Lung (tissue), 12 donors: ENCODE data around the gene FAM83F. TPM values are rescaled to one million over a fixed set of nuclear protein-coding genes. Genes with fewer than 3 reads are reported as not detected.

Experiments
- ATAC-seq: fragments of 200-7000 bp; cut with Tn5 transposase; one replicate; pipeline ENCODE4 v1.9.1; 2020; ENCODE audit warnings: moderate number of reproducible peaks; ENCODE audit not compliant: insufficient read depth, low FRiP score
- DNase-seq, 3 donors: peaks; one replicate each; pipeline ENCODE4 v3.0.0-alpha.2; 2013 to 2017
- H3K27ac ChIP-seq, 2 donors: one replicate each; pipeline ENCODE4 v1.5.1; 2013; ENCODE audit warnings: mild to moderate bottlenecking in 2 of 2, moderate library complexity in 2 of 2, control low read depth in 1 of 2, inconsistent platforms in 1 of 2, low read depth in 1 of 2, low read length in 1 of 2
- H3K27me3 ChIP-seq, 3 donors: one replicate each; pipeline ENCODE4 v1.5.1; 2013; ENCODE audit warnings: low read length in 2 of 3; ENCODE audit not compliant: control insufficient read depth in 3 of 3, insufficient read depth in 3 of 3
- H3K36me3 ChIP-seq, 4 donors: one replicate each; pipeline ENCODE4 v1.5.1; 2013; ENCODE audit warnings: low read length in 4 of 4, mild to moderate bottlenecking in 1 of 4, moderate library complexity in 1 of 4; ENCODE audit not compliant: control insufficient read depth in 4 of 4, insufficient read depth in 4 of 4
- H3K4me1 ChIP-seq, 5 donors: one replicate each; pipeline ENCODE4 v1.5.1; 2013; ENCODE audit warnings: low read length in 5 of 5, mild to moderate bottlenecking in 2 of 5, moderate library complexity in 1 of 5; ENCODE audit not compliant: control insufficient read depth in 5 of 5, insufficient read depth in 5 of 5
- H3K4me3 ChIP-seq: one replicate; pipeline ENCODE4 v1.5.1; 2013; ENCODE audit warnings: mild to moderate bottlenecking, control low read depth, moderate library complexity
- H3K9ac ChIP-seq, 2 donors: one replicate each; pipeline ENCODE4 v1.5.1; 2013; ENCODE audit warnings: low read length in 2 of 2, control low read depth in 1 of 2; ENCODE audit not compliant: insufficient read depth in 1 of 2
- H3K9me3 ChIP-seq, 4 donors: one replicate each; pipeline ENCODE4 v1.5.1; 2013; ENCODE audit warnings: low read length in 3 of 4, mild to moderate bottlenecking in 1 of 4, moderate library complexity in 1 of 4; ENCODE audit not compliant: control insufficient read depth in 4 of 4, insufficient read depth in 3 of 4
- CTCF ChIP-seq: IDR thresholded peaks from 2 replicates; pipeline ENCODE4 v1.5.1; 2012; ENCODE audit warnings: mild to moderate bottlenecking; ENCODE audit errors: control extremely low read depth, extremely low read depth
- WGBS, 2 donors: extraction: QIAGEN DNeasy Blood & Tissue Kit; methylation state at CpG; one replicate each; pipeline ENCODE4 v1.1.7; 2013; 5-methylcytosine and 5-hydroxymethylcytosine counted together
- polyA plus RNA-seq, 2 donors: library from polyadenylated mRNA; stranded (reverse); fragments of 200-250 nt; gene quantifications; one replicate each; pipeline ENCODE4 v1.2.1, GENCODE V29; 2013
- total RNA-seq, 2 donors: library from RNA; depleted of rRNA in 1 of 2; stranded (reverse); fragments of >200 nt in 1 of 2; gene quantifications; one replicate each; pipeline ENCODE4 v1.2.1, GENCODE V29; 2014 to 2021
- donor health status: control.
- donor health status: control.
- donor health status: Bipolar disorder and iron deficiency.
- donor health status: healthy.
- donor health status: DM: yes; HTN: yes; CAD: no.

Gene FAM83F
- total and polyA plus RNA-seq, 4 donors, result 0.53 to 3.0 (median 0.94) TPM

GRCh38 chr22:39965748-39966147 is 29.0 kb upstream of the FAM83F start:
- no peak for TF ChIP-seq CTCF
- H3K4me3 ChIP-seq, result no peak overlapping the region
- H3K9me3 ChIP-seq, result no peaks in the 10 kb centered on the region
- H3K36me3 ChIP-seq, result no peaks in the 10 kb centered on the region
- ATAC-seq (no peak), DNase-seq (no peak)
- H3K27ac ChIP-seq, result no peak overlapping the region
- H3K27me3 ChIP-seq, result peaks cover 0 to 19% (median 10%) of the 10 kb centered on the region in 3 donors
- 83 to 86% methylated on average over 5 of the region's 5 CpGs for WGBS, 2 donors
- peaks cover 0 to 8% (median 0%) of the 10 kb centered on the region in 5 donors for H3K4me1 ChIP-seq
- no peak overlapping the region for H3K9ac ChIP-seq

- no peak for TF ChIP-seq CTCF
- ATAC-seq, result no peak
- H3K36me3 ChIP-seq, result no peaks in the 10 kb centered on the region
- H3K9me3 ChIP-seq, result no peaks in the 10 kb centered on the region
- DNase-seq, result no peak
- WGBS, 2 donors, result 64 to 88% methylated on average over 2 of the region's 2 CpGs
- H3K27ac ChIP-seq, result no peak overlapping the region
- no peak overlapping the region for H3K9ac ChIP-seq
- peaks cover 0 to 19% (median 10%) of the 10 kb centered on the region in 3 donors for H3K27me3 ChIP-seq
- H3K4me3 ChIP-seq, result no peak overlapping the region
- peaks cover 0 to 8% (median 0%) of the 10 kb centered on the region in 5 donors for H3K4me1 ChIP-seq
These were observed 28.3 kb upstream of the FAM83F start for GRCh38 chr22:39966470-39966869.

DNA sequence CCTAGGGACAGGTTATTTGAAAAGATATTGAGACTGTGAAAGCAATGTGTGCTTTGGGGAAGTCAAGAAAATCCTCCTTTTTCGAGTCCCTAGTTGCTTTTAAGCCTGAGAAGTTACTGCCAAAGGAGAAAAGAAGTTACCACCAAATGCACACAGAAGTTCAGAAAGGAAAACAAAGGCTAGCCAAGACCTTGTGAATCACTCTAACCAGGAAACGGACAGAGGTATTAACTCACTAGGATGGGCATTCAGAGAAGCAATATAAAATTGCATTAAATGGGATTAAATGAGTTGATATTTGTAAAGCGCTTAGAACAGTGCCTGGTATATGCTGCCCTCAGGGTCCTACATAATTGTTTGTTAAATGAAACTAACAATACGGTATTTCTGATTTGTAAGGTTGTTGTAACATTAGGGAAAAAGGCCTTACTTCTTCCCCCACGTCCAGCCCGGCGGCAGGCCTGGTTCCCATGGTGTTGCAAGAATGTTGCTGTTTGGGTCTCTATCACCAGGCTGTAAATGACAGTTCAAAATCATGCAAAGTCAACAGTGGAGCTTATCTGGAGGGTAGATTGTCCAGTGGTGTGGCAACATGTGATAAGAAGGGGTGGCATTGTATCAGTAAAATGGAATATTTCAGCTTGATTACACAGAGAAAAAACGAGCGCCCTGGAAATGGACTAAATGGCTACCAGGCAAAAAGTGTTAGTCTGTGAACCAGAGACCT is 27.5 kb upstream of the FAM83F start:
- peaks cover 0 to 8% (median 0%) of the 10 kb centered on the region in 5 donors for H3K4me1 ChIP-seq
- DNase-seq (no peak), ATAC-seq (no peak)
- H3K27me3 ChIP-seq, result peaks cover 0 to 26% (median 15%) of the 10 kb centered on the region in 3 donors
- no peaks in the 10 kb centered on the region for H3K9me3 ChIP-seq
- 68 to 78% methylated on average over 9 of the region's 9 CpGs for WGBS, 2 donors
- H3K4me3 ChIP-seq, result no peak overlapping the region
- no peak for TF ChIP-seq CTCF
- H3K36me3 ChIP-seq, result no peaks in the 10 kb centered on the region
- no peak overlapping the region for H3K9ac ChIP-seq
- no peak overlapping the region for H3K27ac ChIP-seq
